IMR-90 (cell line): ENCODE measurements around the gene CADM1. TPM values are rescaled to one million over a fixed set of nuclear protein-coding genes. Genes with fewer than 3 reads are reported as not detected.

Source experiments
- ATAC-seq: fragments of 200-7000 bp; cut with Tn5 transposase; 2 replicates; pipeline ENCODE4 v1.9.1; 2020; ENCODE audit warnings: low read depth, mild to moderate bottlenecking, moderate library complexity
- BruUV-seq: library from RNA; stranded (reverse); fragments of 400-500 nt; replicated peaks from 2 replicates; lab custom pipeline; 2021; lab: Mats Ljungman, UMichigan
- CTCF ChIA-PET: fragments of 300-600 bp; formaldehyde crosslinking; extraction: SDS; loops from one replicate; lab custom pipeline; 2021; ENCODE audit warnings: antibody characterized with exemption; lab: Yijun Ruan, JAX
- POLR2A ChIA-PET: fragments of 300-600 bp; sonication (Branson Sonifier 250); formaldehyde crosslinking; loops from one replicate; lab custom pipeline; 2022; ENCODE audit warnings: antibody characterized with exemption; ENCODE audit not compliant: unreplicated experiment; lab: Charles Lee
- DNase-seq: peaks from one replicate; pipeline ENCODE4 v3.0.0; 2013
- H2AFZ ChIP-seq: replicated peaks from 2 replicates; pipeline ENCODE3; 2013; ENCODE audit warnings: low read length, mild to moderate bottlenecking; ENCODE audit not compliant: poor library complexity
- H2AK5ac ChIP-seq: 2 replicates; pipeline ENCODE4 v1.6.1; 2013; ENCODE audit warnings: low read depth, low read length, inconsistent platforms
- H2AK9ac ChIP-seq: replicated peaks from 2 replicates; pipeline ENCODE3; 2013; ENCODE audit warnings: mild to moderate bottlenecking, low read depth, low read length, moderate library complexity; ENCODE audit not compliant: poor library complexity
- H2BK120ac ChIP-seq: 2 replicates; pipeline ENCODE4 v1.6.1; 2013; ENCODE audit warnings: low read depth, low read length, inconsistent platforms
- H2BK15ac ChIP-seq: 3 replicates; pipeline ENCODE4 v1.6.1; 2013; ENCODE audit warnings: low read depth, low read length, inconsistent platforms
- H2BK20ac ChIP-seq: 2 replicates; pipeline ENCODE4 v1.6.1; 2013; ENCODE audit warnings: low read depth, mild to moderate bottlenecking, inconsistent platforms, low read length, moderate library complexity
- H2BK5ac ChIP-seq: 2 replicates; pipeline ENCODE4 v1.6.1; 2013; ENCODE audit warnings: mild to moderate bottlenecking, low read depth, low read length, inconsistent platforms; ENCODE audit not compliant: poor library complexity, severe bottlenecking
- H3K14ac ChIP-seq: replicated peaks from 2 replicates; pipeline ENCODE4 v1.6.1; 2013; ENCODE audit warnings: low read depth, low read length, inconsistent platforms
- H3K18ac ChIP-seq: 2 replicates; pipeline ENCODE4 v1.6.1; 2013; ENCODE audit warnings: low read depth, low read length, control low read depth
- H3K23ac ChIP-seq: 2 replicates; pipeline ENCODE4 v1.6.1; 2013; ENCODE audit warnings: low read depth, low read length, inconsistent platforms
- H3K27ac ChIP-seq: 2 replicates; pipeline ENCODE4 v1.5.1; 2013; ENCODE audit warnings: mild to moderate bottlenecking, control low read depth, low read length; ENCODE audit not compliant: insufficient read depth
- H3K27me3 ChIP-seq: 2 replicates; pipeline ENCODE4 v1.6.1; 2013; ENCODE audit warnings: low read length; ENCODE audit not compliant: control insufficient read depth, insufficient read depth
- H3K36me3 ChIP-seq: 2 replicates; pipeline ENCODE4 v1.6.1; 2013; ENCODE audit warnings: low read length, mixed read lengths; ENCODE audit not compliant: control insufficient read depth, insufficient read depth
- H3K4ac ChIP-seq: 2 replicates; pipeline ENCODE4 v1.6.1; 2013; ENCODE audit warnings: low read depth, low read length, inconsistent platforms
- H3K4me1 ChIP-seq: 2 replicates; pipeline ENCODE4 v1.6.1; 2013; ENCODE audit warnings: low read length, mixed read lengths; ENCODE audit not compliant: control insufficient read depth, insufficient read depth
- H3K4me2 ChIP-seq: 2 replicates; pipeline ENCODE4 v1.6.1; 2013; ENCODE audit warnings: low read depth, mild to moderate bottlenecking, control low read depth, low read length, moderate library complexity
- H3K4me3 ChIP-seq: 2 replicates; pipeline ENCODE4 v1.5.1; 2013; ENCODE audit warnings: low read depth, mild to moderate bottlenecking, control low read depth, low read length, moderate library complexity; ENCODE audit not compliant: insufficient read depth
- H3K56ac ChIP-seq: 2 replicates; pipeline ENCODE4 v1.6.1; 2013; ENCODE audit warnings: low read length, inconsistent platforms; ENCODE audit not compliant: insufficient read depth; ENCODE audit errors: extremely low read depth
- H3K79me1 ChIP-seq, 2 experiments: 2 replicates each; pipeline ENCODE4 v1.6.1; 2013; ENCODE audit warnings: low read length in 2 of 2, inconsistent platforms in 1 of 2, low read depth in 1 of 2
- H3K9ac ChIP-seq: 2 replicates; pipeline ENCODE4 v1.6.1; 2013; ENCODE audit warnings: low read depth, low read length, control low read depth
- H3K9me1 ChIP-seq: 2 replicates; pipeline ENCODE4 v1.6.1; 2013; ENCODE audit warnings: low read length, inconsistent platforms; ENCODE audit not compliant: insufficient read depth
- H3K9me3 ChIP-seq: 2 replicates; pipeline ENCODE4 v1.6.1; 2013; ENCODE audit warnings: low read length; ENCODE audit not compliant: control insufficient read depth, insufficient read depth
- H4K20me1 ChIP-seq: 2 replicates; pipeline ENCODE4 v1.6.1; 2013; ENCODE audit warnings: low read length, inconsistent platforms; ENCODE audit not compliant: insufficient read depth
- H4K5ac ChIP-seq: 2 replicates; pipeline ENCODE4 v1.6.1; 2013; ENCODE audit warnings: mild to moderate bottlenecking, low read depth, low read length, control low read depth
- H4K8ac ChIP-seq, 2 experiments: 2 replicates each; pipeline ENCODE4 v1.6.1; 2013; ENCODE audit warnings: low read depth in 2 of 2, low read length in 2 of 2, control low read depth in 1 of 2, inconsistent platforms in 1 of 2
- H4K91ac ChIP-seq: 2 replicates; pipeline ENCODE4 v1.6.1; 2013; ENCODE audit warnings: low read depth, low read length, inconsistent platforms; ENCODE audit not compliant: insufficient read depth
- BHLHE40 ChIP-seq: fragments of 150-350 bp; IDR thresholded peaks from 2 replicates; pipeline ENCODE4 v1.6.1; 2016; ENCODE audit warnings: mild to moderate bottlenecking, low read depth, low read length
- CEBPB ChIP-seq: IDR thresholded peaks from 2 replicates; pipeline ENCODE4 v1.6.1; 2012; ENCODE audit warnings: low read depth, low read length, improper control_type of control experiment
- CHD1 ChIP-seq: IDR thresholded peaks from 2 replicates; pipeline ENCODE4 v1.6.1; 2012; ENCODE audit warnings: low read depth, low read length, improper control_type of control experiment
- FOS ChIP-seq: fragments of 150-350 bp; IDR thresholded peaks from 2 replicates; pipeline ENCODE4 v1.6.1; 2016; ENCODE audit warnings: low read depth, low read length
- MAFK ChIP-seq: IDR thresholded peaks from 2 replicates; pipeline ENCODE4 v1.6.1; 2012; ENCODE audit warnings: low read depth, low read length, improper control_type of control experiment
- MAZ ChIP-seq: IDR thresholded peaks from 2 replicates; pipeline ENCODE4 v1.6.1; 2012; ENCODE audit warnings: low read depth, mild to moderate bottlenecking, low read length, improper control_type of control experiment, moderate library complexity, borderline replicate concordance
- MXI1 ChIP-seq: IDR thresholded peaks from 2 replicates; pipeline ENCODE4 v1.6.1; 2012; ENCODE audit warnings: low read depth, mild to moderate bottlenecking, low read length, moderate library complexity, borderline replicate concordance
- NFE2L2 ChIP-seq: fragments of 150-350 bp; IDR thresholded peaks from 2 replicates; pipeline ENCODE4 v1.6.1; 2016; ENCODE audit warnings: low read depth, mild to moderate bottlenecking, low read length
- POLR2A ChIP-seq: IDR thresholded peaks from 2 replicates; pipeline ENCODE4 v1.6.1; 2012; ENCODE audit warnings: mild to moderate bottlenecking, low read depth, low read length
- RAD21 ChIP-seq: IDR thresholded peaks from 2 replicates; pipeline ENCODE4 v1.6.1; 2012; ENCODE audit warnings: low read length, improper control_type of control experiment
- RCOR1 ChIP-seq: IDR thresholded peaks from 2 replicates; pipeline ENCODE4 v1.6.1; 2012; ENCODE audit warnings: mild to moderate bottlenecking, low read length, improper control_type of control experiment; ENCODE audit not compliant: insufficient replicate concordance
- RFX5 ChIP-seq: IDR thresholded peaks from 2 replicates; pipeline ENCODE4 v1.8.0; 2012; ENCODE audit warnings: low read depth, mild to moderate bottlenecking, low read length, moderate library complexity
- SMC3 ChIP-seq: fragments of 150-350 bp; IDR thresholded peaks from 2 replicates; pipeline ENCODE4 v1.6.1; 2016; ENCODE audit warnings: low read depth, mild to moderate bottlenecking, antibody characterized with exemption, low read length, moderate library complexity
- WGBS, 2 experiments: methylation state at CpG; one replicate each; pipeline versions ENCODE4 v1.1.5 to v1.1.7; 2013; ENCODE audit warnings: missing lambda C conversion rate in 2 of 2; ENCODE audit not compliant: insufficient read length in 1 of 2; ENCODE audit errors: extremely low coverage in 2 of 2; 5-methylcytosine and 5-hydroxymethylcytosine counted together
- dilution Hi-C: fragments of 300-500 bp; cut with HindIII; formaldehyde crosslinking; loops from one replicate; pipeline ENCODE4 v1.14.3; 2018; ENCODE audit warnings: low sequenced_read_pairs; ENCODE audit not compliant: unreplicated experiment
- in situ Hi-C: fragments of 300-500 bp; cut with MboI; formaldehyde crosslinking; loops from 3 replicates; pipeline ENCODE4 v1.14.3; 2019; ENCODE audit warnings: low sequenced_read_pairs, inconsistent platforms, mixed read lengths
- intact Hi-C: fragments of 100-400 bp; cut with micrococcal nuclease; formaldehyde crosslinking; loops from 2 replicates; pipeline ENCODE4 v1.10.0; 2022
- polyA plus RNA-seq, 3 experiments: library from polyadenylated mRNA; depleted of rRNA; stranded (reverse); fragments of >200 nt; gene quantifications; 2 replicates each; pipeline ENCODE4 v1.2.3, GENCODE V29; 2012; ENCODE audit warnings: low replicate concordance in 1 of 3
- total RNA-seq: library from RNA; depleted of rRNA; stranded (reverse); fragments of >200 nt; gene quantifications from 2 replicates; pipeline ENCODE4 v1.2.3, GENCODE V29; 2012
- TF ChIP-seq, protein P1 (sequence below): fragments of 150-350 bp; IDR thresholded peaks from 2 replicates; pipeline ENCODE4 v1.6.1; 2016; ENCODE audit warnings: low read depth, mild to moderate bottlenecking, low read length, moderate library complexity, borderline replicate concordance
- TF ChIP-seq, protein P2 (sequence below): fragments of 150-350 bp; IDR thresholded peaks from 2 replicates; pipeline ENCODE4 v1.6.1; 2017; ENCODE audit warnings: mild to moderate bottlenecking, antibody characterized with exemption, low read length, low read depth
- TF ChIP-seq, protein P3 (sequence below): conservative IDR thresholded peaks from 2 replicates; pipeline ENCODE4 v1.5.1; 2012; ENCODE audit warnings: mild to moderate bottlenecking, low read depth, low read length, improper control_type of control experiment

CADM1 gene
- total and polyA plus RNA-seq, 2 of the 4 experiments (the other 2 are of a cell fraction) = 28.8 to 77.1 TPM

DNA sequence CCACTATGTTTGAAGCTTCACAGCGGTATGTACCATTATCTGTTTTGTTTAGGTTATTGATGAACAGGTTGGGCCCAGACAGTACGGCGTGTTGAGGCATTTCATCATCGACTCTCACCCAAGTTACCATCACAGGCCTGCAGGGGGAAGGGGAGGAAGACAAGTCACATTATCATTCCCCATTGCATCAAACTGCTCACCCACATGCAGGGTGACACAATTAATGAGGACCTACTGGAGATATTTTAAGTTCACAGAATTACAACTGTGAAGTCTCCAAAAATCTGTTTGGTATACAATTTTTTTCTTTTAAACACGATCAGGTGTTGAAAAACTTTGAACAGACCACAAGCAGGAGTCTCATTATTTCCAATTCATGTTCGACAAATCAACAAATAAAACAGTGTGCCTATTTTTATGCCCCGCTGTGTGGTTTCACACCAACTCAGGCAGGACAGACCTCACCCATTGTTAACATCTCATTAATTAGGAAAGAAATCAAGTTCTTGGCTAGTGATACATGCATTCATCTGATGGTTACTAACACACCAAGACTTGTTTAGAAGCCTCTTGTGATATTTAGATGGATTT is 289.5 kb downstream of the CADM1 start:
- H3K4me2 ChIP-seq = no peak overlapping the region
- POLR2A ChIA-PET = no interaction called here
- no peaks in the 10 kb centered on the region; the same call in 1 of the 2 replicates for H3K4me1 ChIP-seq
- intact Hi-C loops (no loop called here), in situ Hi-C loops (no loop called here), dilution Hi-C loops (no loop called here)
- WGBS, 2 experiments = no CpG with 5 or more reads among the region's 7 CpGs
- H2BK20ac ChIP-seq = no peak overlapping the region
- no peaks in the 10 kb centered on the region for H4K20me1 ChIP-seq
- H2AFZ ChIP-seq = no peak overlapping the region
- H2AK5ac ChIP-seq = no peak overlapping the region
- TF ChIP-seq, protein P1, sequence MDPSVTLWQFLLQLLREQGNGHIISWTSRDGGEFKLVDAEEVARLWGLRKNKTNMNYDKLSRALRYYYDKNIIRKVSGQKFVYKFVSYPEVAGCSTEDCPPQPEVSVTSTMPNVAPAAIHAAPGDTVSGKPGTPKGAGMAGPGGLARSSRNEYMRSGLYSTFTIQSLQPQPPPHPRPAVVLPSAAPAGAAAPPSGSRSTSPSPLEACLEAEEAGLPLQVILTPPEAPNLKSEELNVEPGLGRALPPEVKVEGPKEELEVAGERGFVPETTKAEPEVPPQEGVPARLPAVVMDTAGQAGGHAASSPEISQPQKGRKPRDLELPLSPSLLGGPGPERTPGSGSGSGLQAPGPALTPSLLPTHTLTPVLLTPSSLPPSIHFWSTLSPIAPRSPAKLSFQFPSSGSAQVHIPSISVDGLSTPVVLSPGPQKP = no peak
- TF ChIP-seq RFX5 = no peak
- TF ChIP-seq, protein P2, sequence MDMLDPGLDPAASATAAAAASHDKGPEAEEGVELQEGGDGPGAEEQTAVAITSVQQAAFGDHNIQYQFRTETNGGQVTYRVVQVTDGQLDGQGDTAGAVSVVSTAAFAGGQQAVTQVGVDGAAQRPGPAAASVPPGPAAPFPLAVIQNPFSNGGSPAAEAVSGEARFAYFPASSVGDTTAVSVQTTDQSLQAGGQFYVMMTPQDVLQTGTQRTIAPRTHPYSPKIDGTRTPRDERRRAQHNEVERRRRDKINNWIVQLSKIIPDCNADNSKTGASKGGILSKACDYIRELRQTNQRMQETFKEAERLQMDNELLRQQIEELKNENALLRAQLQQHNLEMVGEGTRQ = no peak
- TF ChIP-seq, protein P3, sequence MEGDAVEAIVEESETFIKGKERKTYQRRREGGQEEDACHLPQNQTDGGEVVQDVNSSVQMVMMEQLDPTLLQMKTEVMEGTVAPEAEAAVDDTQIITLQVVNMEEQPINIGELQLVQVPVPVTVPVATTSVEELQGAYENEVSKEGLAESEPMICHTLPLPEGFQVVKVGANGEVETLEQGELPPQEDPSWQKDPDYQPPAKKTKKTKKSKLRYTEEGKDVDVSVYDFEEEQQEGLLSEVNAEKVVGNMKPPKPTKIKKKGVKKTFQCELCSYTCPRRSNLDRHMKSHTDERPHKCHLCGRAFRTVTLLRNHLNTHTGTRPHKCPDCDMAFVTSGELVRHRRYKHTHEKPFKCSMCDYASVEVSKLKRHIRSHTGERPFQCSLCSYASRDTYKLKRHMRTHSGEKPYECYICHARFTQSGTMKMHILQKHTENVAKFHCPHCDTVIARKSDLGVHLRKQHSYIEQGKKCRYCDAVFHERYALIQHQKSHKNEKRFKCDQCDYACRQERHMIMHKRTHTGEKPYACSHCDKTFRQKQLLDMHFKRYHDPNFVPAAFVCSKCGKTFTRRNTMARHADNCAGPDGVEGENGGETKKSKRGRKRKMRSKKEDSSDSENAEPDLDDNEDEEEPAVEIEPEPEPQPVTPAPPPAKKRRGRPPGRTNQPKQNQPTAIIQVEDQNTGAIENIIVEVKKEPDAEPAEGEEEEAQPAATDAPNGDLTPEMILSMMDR = no peak
- TF ChIP-seq MAFK = no peak
- TF ChIP-seq NFE2L2 = no peak
- TF ChIP-seq MAZ = no peak
- no peak for TF ChIP-seq FOS
- no peak for TF ChIP-seq POLR2A
- no peak for TF ChIP-seq CHD1
- TF ChIP-seq CEBPB = no peak
- no peak for TF ChIP-seq RCOR1
- TF ChIP-seq BHLHE40 = no peak
- no peak for TF ChIP-seq SMC3
- no peak for TF ChIP-seq MXI1
- TF ChIP-seq RAD21 = no peak
- H3K14ac ChIP-seq = no peak overlapping the region
- H3K56ac ChIP-seq = no peak overlapping the region
- BruUV-seq = no TSS peak
- peaks cover 3% of the 10 kb centered on the region; the same call in 1 of the 2 replicates for H3K9me1 ChIP-seq
- H3K9me3 ChIP-seq = no peaks in the 10 kb centered on the region
- CTCF ChIA-PET = interaction anchor here (0.6 to 1.5 kb wide), 3 partner anchors 8 to 492 kb away, joined by 3 to 5 read pairs (median 3); no protein-coding TSS in a partner anchor
- no peak overlapping the region for H3K4ac ChIP-seq
- no peak overlapping the region for H2AK9ac ChIP-seq
- no peak overlapping the region for H2BK120ac ChIP-seq
- ATAC-seq = no peak
- H3K4me3 ChIP-seq = no peak overlapping the region
- no peak overlapping the region for H3K9ac ChIP-seq
- no peak overlapping the region for H3K23ac ChIP-seq
- H4K5ac ChIP-seq = no peak overlapping the region
- H2BK5ac ChIP-seq = no peak overlapping the region
- no peak overlapping the region for H3K18ac ChIP-seq
- H4K8ac ChIP-seq = no peak overlapping the region
- no peaks in the 10 kb centered on the region for H3K79me1 ChIP-seq
- H3K27me3 ChIP-seq = no peaks in the 10 kb centered on the region
- peaks cover 8% of the 10 kb centered on the region for H3K36me3 ChIP-seq
- DNase-seq = no peak
- no peak overlapping the region for H3K27ac ChIP-seq
- H4K91ac ChIP-seq = no peak overlapping the region
- H2BK15ac ChIP-seq = no peak overlapping the region
